GM18507 (cell line): Measurements from ENCODE around the gene WBP1L.
"Not testable (repeated sequence)": the region's sequence is repeated elsewhere in the genome, so short reads cannot be mapped to it uniquely, and the experiment has no call there.

Source experiments
- DNase-seq: peaks from one replicate; pipeline ENCODE4 v3.0.0; 2011; ENCODE audit warnings: low read depth; ENCODE audit not compliant: insufficient read length; ENCODE audit errors: extremely low spot score
- FAIRE-seq: peaks from 2 replicates; lab custom pipeline; 2011; peaks lifted over from hg19 to GRCh38; lab: Jason Lieb, UNC

Gene WBP1L

GRCh38 chr10:102799691-102800471 lies 56.1 kb downstream of the WBP1L start:
- no peak for FAIRE-seq

GRCh38 chr10:102800611-102801335 lies 57.0 kb downstream of the WBP1L start:
- no peak for FAIRE-seq

More at GRCh38 chr10:102799691-102800471, 56.1 kb downstream of the WBP1L start:
- no peak for DNase-seq

GRCh38 chr10:102801496-102801895 lies 57.7 kb downstream of the WBP1L start:
- FAIRE-seq = no peak
- no peak for DNase-seq

More at GRCh38 chr10:102800611-102801335, 57.0 kb downstream of the WBP1L start:
- DNase-seq = no peak

GRCh38 chr10:102801978-102802377 lies 58.2 kb downstream of the WBP1L start:
- FAIRE-seq = no peak
- no peak for DNase-seq

GRCh38 chr10:102802920-102803534 lies 59.3 kb downstream of the WBP1L start:
- no peak for DNase-seq
- peak; percentile 5 for FAIRE-seq

- FAIRE-seq = no peak
- DNase-seq = no peak
These were observed 60.8 kb downstream of the WBP1L start for GRCh38 chr10:102804382-102805055.

GRCh38 chr10:102808380-102808779 lies 64.6 kb downstream of the WBP1L start:
- DNase-seq (no peak), FAIRE-seq (no peak)

- FAIRE-seq = no peak
- DNase-seq = no peak
These were observed 67.6 kb downstream of the WBP1L start for GRCh38 chr10:102811346-102811745.

- no peak for FAIRE-seq
- DNase-seq = no peak
These were observed 68.6 kb downstream of the WBP1L start for GRCh38 chr10:102812231-102812876.

GRCh38 chr10:102813017-102813541 lies 69.3 kb downstream of the WBP1L start:
- FAIRE-seq (no peak), DNase-seq (no peak)

GRCh38 chr10:102813734-102814452 lies 70.1 kb downstream of the WBP1L start:
- FAIRE-seq (no peak), DNase-seq (no peak)

- FAIRE-seq = no peak
- no peak for DNase-seq
These were observed 70.7 kb downstream of the WBP1L start for GRCh38 chr10:102814453-102814871.

- FAIRE-seq (no peak), DNase-seq (no peak)
These were observed 71.3 kb downstream of the WBP1L start for GRCh38 chr10:102814873-102815661.

- no peak for FAIRE-seq
- no peak for DNase-seq
These were observed 72.2 kb downstream of the WBP1L start for GRCh38 chr10:102815790-102816549.

GRCh38 chr10:102817175-102817574 lies 73.4 kb downstream of the WBP1L start:
- FAIRE-seq (no peak), DNase-seq (no peak)

GRCh38 chr10:102819054-102819453 lies 75.3 kb downstream of the WBP1L start:
- FAIRE-seq = no peak

GRCh38 chr10:102820008-102820407 lies 76.3 kb downstream of the WBP1L start:
- not testable (repeated sequence) for FAIRE-seq, DNase-seq

More at GRCh38 chr10:102819054-102819453, 75.3 kb downstream of the WBP1L start:
- no peak for DNase-seq
